WTC11 (cell line): ENCODE data around the gene PTGES2.
"Not testable (repeated sequence)": the region's sequence is repeated elsewhere in the genome, so short reads cannot be mapped to it uniquely, and the experiment has no call there.

Source experiments
- EMX1 ChIP-seq: fragments of 250-450 bp; sonication (Bioruptor Pico); IDR thresholded peaks from 2 replicates; pipeline ENCODE4 v1.8.0; 2021; ENCODE audit warnings: mild to moderate bottlenecking
- SOX15 ChIP-seq: fragments of 250-450 bp; sonication (Bioruptor Pico); IDR thresholded peaks from 2 replicates; pipeline ENCODE4 v1.9.0; 2021; ENCODE audit warnings: mild to moderate bottlenecking

GRCh38 chr9:128129976-128130590 is 2.6 kb upstream of the PTGES2 start:
- not testable (repeated sequence) for TF ChIP-seq SOX15, EMX1
